Activated naive CD8-positive, alpha-beta T cell treated with anti-CD3 and anti-CD28 coated beads, Interleukin-2, amount 50 U/mL, for 24 hours (primary cell): Measurements from ENCODE around the gene TRIM62.

Experiments
- ATAC-seq: fragments of 150-1000 bp; cut with Tn5 transposase; one replicate; pipeline ENCODE4 v1.10.0; 2021
- DNase-seq: peaks from one replicate; pipeline ENCODE4 v3.0.0; 2021
- H3K27ac Mint-ChIP-seq: one replicate; pipeline ENCODE4 v1.8.0; 2021; ENCODE audit warnings: mild to moderate bottlenecking, mixed read lengths
- H3K27me3 Mint-ChIP-seq: one replicate; pipeline ENCODE4 v1.8.0; 2021; ENCODE audit warnings: mixed read lengths
- H3K36me3 Mint-ChIP-seq: one replicate; pipeline ENCODE4 v1.8.0; 2021; ENCODE audit warnings: low read depth, mixed read lengths
- H3K4me1 Mint-ChIP-seq: one replicate; pipeline ENCODE4 v1.8.0; 2021; ENCODE audit warnings: mixed read lengths
- H3K4me3 Mint-ChIP-seq: one replicate; pipeline ENCODE4 v1.8.0; 2021; ENCODE audit warnings: mild to moderate bottlenecking, moderate library complexity, mixed read lengths
- H3K9me3 Mint-ChIP-seq: one replicate; pipeline ENCODE4 v1.8.0; 2021; ENCODE audit warnings: mixed read lengths

TRIM62 gene

GRCh38 chr1:33181921-33182341 lies at the start of gene TRIM62:
Gene TRIM62, minus strand, starts transcription at chr1:33182043. Its CDS starts 611 bp downstream, at chr1:33181432.
- Mint-ChIP-seq H3K4me1 (peaks cover 19% of the 10 kb centered on the region), H3K9me3 (no peaks in the 10 kb centered on the region), H3K36me3 (no peaks in the 10 kb centered on the region), H3K27me3 (peaks cover 17% of the 10 kb centered on the region), H3K4me3 (peak within 1 kb of the TSS; percentile 79), H3K27ac (peak within 1 kb of the TSS; percentile 39)
- DNase-seq (peak; percentile 77), ATAC-seq (peak; percentile 29)

GRCh38 chr1:33231166-33231565 lies 49.3 kb upstream of the TRIM62 start:
- H3K4me3 Mint-ChIP-seq = no peak overlapping the region
- peaks cover 11% of the 10 kb centered on the region for H3K27me3 Mint-ChIP-seq
- DNase-seq = no peak
- no peak for ATAC-seq
- H3K4me1 Mint-ChIP-seq = peaks cover 3% of the 10 kb centered on the region
- H3K9me3 Mint-ChIP-seq = no peaks in the 10 kb centered on the region
- no peak overlapping the region for H3K27ac Mint-ChIP-seq
- no peaks in the 10 kb centered on the region for H3K36me3 Mint-ChIP-seq

GRCh38 chr1:33228935-33229487 lies 47.2 kb upstream of the TRIM62 start:
- DNase-seq = no peak
- Mint-ChIP-seq H3K27me3 (peaks cover 11% of the 10 kb centered on the region), H3K36me3 (no peaks in the 10 kb centered on the region), H3K4me1 (peaks cover 3% of the 10 kb centered on the region), H3K27ac (no peak overlapping the region), H3K9me3 (peaks cover 18% of the 10 kb centered on the region), H3K4me3 (no peak overlapping the region)
- no peak for ATAC-seq

GRCh38 chr1:33225586-33225985 lies 43.7 kb upstream of the TRIM62 start:
- DNase-seq = no peak
- Mint-ChIP-seq H3K4me1 (no peaks in the 10 kb centered on the region), H3K36me3 (peaks cover 2% of the 10 kb centered on the region), H3K27me3 (peaks cover 11% of the 10 kb centered on the region), H3K27ac (no peak overlapping the region), H3K4me3 (no peak overlapping the region), H3K9me3 (peaks cover 31% of the 10 kb centered on the region)
- no peak for ATAC-seq

- no peak for DNase-seq
- ATAC-seq = no peak
- no peaks in the 10 kb centered on the region for H3K4me1 Mint-ChIP-seq
- H3K9me3 Mint-ChIP-seq = peaks cover 31% of the 10 kb centered on the region
- H3K27ac Mint-ChIP-seq = no peak overlapping the region
- peaks cover 2% of the 10 kb centered on the region for H3K36me3 Mint-ChIP-seq
- peaks cover 9% of the 10 kb centered on the region for H3K27me3 Mint-ChIP-seq
- H3K4me3 Mint-ChIP-seq = no peak overlapping the region
Observed at GRCh38 chr1:33224166-33224707, 42.4 kb upstream of the TRIM62 start.

GRCh38 chr1:33222381-33222780 lies 40.5 kb upstream of the TRIM62 start:
- no peak for ATAC-seq
- H3K4me1 Mint-ChIP-seq = no peaks in the 10 kb centered on the region
- DNase-seq = no peak
- no peak overlapping the region for H3K27ac Mint-ChIP-seq
- peaks cover 6% of the 10 kb centered on the region for H3K27me3 Mint-ChIP-seq
- peaks cover 31% of the 10 kb centered on the region for H3K9me3 Mint-ChIP-seq
- H3K4me3 Mint-ChIP-seq = no peak overlapping the region
- H3K36me3 Mint-ChIP-seq = peaks cover 2% of the 10 kb centered on the region

- no peaks in the 10 kb centered on the region for H3K4me1 Mint-ChIP-seq
- peaks cover 2% of the 10 kb centered on the region for H3K36me3 Mint-ChIP-seq
- ATAC-seq (no peak), DNase-seq (no peak)
- no peak overlapping the region for H3K27ac Mint-ChIP-seq
- H3K9me3 Mint-ChIP-seq = peaks cover 31% of the 10 kb centered on the region
- H3K4me3 Mint-ChIP-seq = no peak overlapping the region
- H3K27me3 Mint-ChIP-seq = peaks cover 3% of the 10 kb centered on the region
Observed at GRCh38 chr1:33221385-33221758, 39.5 kb upstream of the TRIM62 start.

GRCh38 chr1:33220676-33221384 lies 39.0 kb upstream of the TRIM62 start:
- Mint-ChIP-seq H3K4me3 (no peak overlapping the region), H3K27me3 (peaks cover 3% of the 10 kb centered on the region), H3K36me3 (peaks cover 2% of the 10 kb centered on the region), H3K4me1 (no peaks in the 10 kb centered on the region), H3K27ac (no peak overlapping the region), H3K9me3 (peaks cover 31% of the 10 kb centered on the region)
- DNase-seq (no peak), ATAC-seq (no peak)

- Mint-ChIP-seq H3K4me1 (no peaks in the 10 kb centered on the region), H3K27ac (no peak overlapping the region), H3K27me3 (peaks cover 3% of the 10 kb centered on the region), H3K4me3 (no peak overlapping the region), H3K36me3 (peaks cover 2% of the 10 kb centered on the region), H3K9me3 (peaks cover 24% of the 10 kb centered on the region)
- ATAC-seq (no peak), DNase-seq (no peak)
Observed at GRCh38 chr1:33219886-33220661, 38.2 kb upstream of the TRIM62 start.

GRCh38 chr1:33211972-33212371 lies 30.1 kb upstream of the TRIM62 start:
- no peak for ATAC-seq
- Mint-ChIP-seq H3K4me3 (no peak overlapping the region), H3K4me1 (no peaks in the 10 kb centered on the region), H3K27ac (no peak overlapping the region), H3K27me3 (peaks cover 28% of the 10 kb centered on the region), H3K36me3 (no peaks in the 10 kb centered on the region), H3K9me3 (no peaks in the 10 kb centered on the region)
- no peak for DNase-seq

- H3K27me3 Mint-ChIP-seq = peaks cover 26% of the 10 kb centered on the region
- H3K27ac Mint-ChIP-seq = no peak overlapping the region
- H3K36me3 Mint-ChIP-seq = no peaks in the 10 kb centered on the region
- H3K9me3 Mint-ChIP-seq = no peaks in the 10 kb centered on the region
- DNase-seq (no peak), ATAC-seq (no peak)
- H3K4me3 Mint-ChIP-seq = no peak overlapping the region
- H3K4me1 Mint-ChIP-seq = no peaks in the 10 kb centered on the region
Observed at GRCh38 chr1:33206340-33206739, 24.5 kb upstream of the TRIM62 start.

GRCh38 chr1:33195556-33195955 lies 13.7 kb upstream of the TRIM62 start:
- ATAC-seq (no peak), DNase-seq (no peak)
- no peak overlapping the region for H3K27ac Mint-ChIP-seq
- H3K4me1 Mint-ChIP-seq = peaks cover 3% of the 10 kb centered on the region
- H3K27me3 Mint-ChIP-seq = peaks cover 12% of the 10 kb centered on the region
- no peaks in the 10 kb centered on the region for H3K36me3 Mint-ChIP-seq
- no peaks in the 10 kb centered on the region for H3K9me3 Mint-ChIP-seq
- H3K4me3 Mint-ChIP-seq = no peak overlapping the region

- Mint-ChIP-seq H3K36me3 (no peaks in the 10 kb centered on the region), H3K27ac (no peak overlapping the region), H3K27me3 (peaks cover 12% of the 10 kb centered on the region), H3K4me3 (no peak overlapping the region), H3K9me3 (no peaks in the 10 kb centered on the region), H3K4me1 (peaks cover 5% of the 10 kb centered on the region)
- DNase-seq (no peak), ATAC-seq (no peak)
Observed at GRCh38 chr1:33191731-33192275, 10.0 kb upstream of the TRIM62 start.

GRCh38 chr1:33190701-33191100 lies 8.9 kb upstream of the TRIM62 start:
- Mint-ChIP-seq H3K27me3 (peaks cover 12% of the 10 kb centered on the region), H3K36me3 (no peaks in the 10 kb centered on the region), H3K4me3 (no peak overlapping the region), H3K9me3 (no peaks in the 10 kb centered on the region), H3K27ac (no peak overlapping the region), H3K4me1 (peaks cover 5% of the 10 kb centered on the region)
- ATAC-seq = no peak
- no peak for DNase-seq
